ENCODE data around the gene LIPT2. TPM values are rescaled to one million over a fixed set of nuclear protein-coding genes. Genes with fewer than 3 reads are reported as not detected.

Gene LIPT2
- total RNA-seq, 1 experiment from 2014 or later, result 9.3 TPM

- Mint-ChIP-seq H3K27me3 (ENCODE audit: low read depth) (no peaks in the 10 kb centered on the region; the same call in 1 of the 2 replicates), H3K36me3 (peaks cover 16% of the 10 kb centered on the region), H3K4me3 (no peak overlapping the region), H3K9me3 (peaks cover 69% of the 10 kb centered on the region), H3K27ac (no peak overlapping the region), H3K4me1 (peaks cover 16% of the 10 kb centered on the region)
- TF ChIP-seq ATF6 (CRISPR knock-in tag; IDR thresholded peaks at IDR 0.05) (no peak), IRF2 (CRISPR knock-in tag; IDR thresholded peaks at IDR 0.05; ENCODE audit: borderline replicate concordance, low read depth) (no peak), NFE2L1 (CRISPR knock-in tag; IDR thresholded peaks at IDR 0.05) (no peak), HMGXB4 (CRISPR knock-in tag; IDR thresholded peaks at IDR 0.05) (no peak), ZNF423 (CRISPR knock-in tag; IDR thresholded peaks at IDR 0.05) (no peak), NR1H2 (CRISPR knock-in tag; IDR thresholded peaks at IDR 0.05) (no peak), ESRRA (CRISPR knock-in tag; IDR thresholded peaks at IDR 0.05; ENCODE audit: borderline replicate concordance) (no peak), ZSCAN18 (CRISPR knock-in tag; IDR thresholded peaks at IDR 0.05) (no peak), MXD4 (CRISPR knock-in tag; IDR thresholded peaks at IDR 0.05; ENCODE audit: borderline replicate concordance) (no peak), HMGA2 (CRISPR knock-in tag; IDR thresholded peaks at IDR 0.05) (no peak), RORB (CRISPR knock-in tag; IDR thresholded peaks at IDR 0.05) (no peak)
- TF ChIP-seq, protein P1, sequence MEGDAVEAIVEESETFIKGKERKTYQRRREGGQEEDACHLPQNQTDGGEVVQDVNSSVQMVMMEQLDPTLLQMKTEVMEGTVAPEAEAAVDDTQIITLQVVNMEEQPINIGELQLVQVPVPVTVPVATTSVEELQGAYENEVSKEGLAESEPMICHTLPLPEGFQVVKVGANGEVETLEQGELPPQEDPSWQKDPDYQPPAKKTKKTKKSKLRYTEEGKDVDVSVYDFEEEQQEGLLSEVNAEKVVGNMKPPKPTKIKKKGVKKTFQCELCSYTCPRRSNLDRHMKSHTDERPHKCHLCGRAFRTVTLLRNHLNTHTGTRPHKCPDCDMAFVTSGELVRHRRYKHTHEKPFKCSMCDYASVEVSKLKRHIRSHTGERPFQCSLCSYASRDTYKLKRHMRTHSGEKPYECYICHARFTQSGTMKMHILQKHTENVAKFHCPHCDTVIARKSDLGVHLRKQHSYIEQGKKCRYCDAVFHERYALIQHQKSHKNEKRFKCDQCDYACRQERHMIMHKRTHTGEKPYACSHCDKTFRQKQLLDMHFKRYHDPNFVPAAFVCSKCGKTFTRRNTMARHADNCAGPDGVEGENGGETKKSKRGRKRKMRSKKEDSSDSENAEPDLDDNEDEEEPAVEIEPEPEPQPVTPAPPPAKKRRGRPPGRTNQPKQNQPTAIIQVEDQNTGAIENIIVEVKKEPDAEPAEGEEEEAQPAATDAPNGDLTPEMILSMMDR (IDR thresholded peaks at IDR 0.05), result no peak
- DNase-seq (ENCODE audit: low spot score) (no peak), ATAC-seq (no peak)
- POLR2A ChIA-PET, result no interaction called here
- CTCF ChIA-PET, result no interaction called here
These were observed 46.7 kb upstream of the LIPT2 start for GRCh38 chr11:74540270-74540669.

DNA sequence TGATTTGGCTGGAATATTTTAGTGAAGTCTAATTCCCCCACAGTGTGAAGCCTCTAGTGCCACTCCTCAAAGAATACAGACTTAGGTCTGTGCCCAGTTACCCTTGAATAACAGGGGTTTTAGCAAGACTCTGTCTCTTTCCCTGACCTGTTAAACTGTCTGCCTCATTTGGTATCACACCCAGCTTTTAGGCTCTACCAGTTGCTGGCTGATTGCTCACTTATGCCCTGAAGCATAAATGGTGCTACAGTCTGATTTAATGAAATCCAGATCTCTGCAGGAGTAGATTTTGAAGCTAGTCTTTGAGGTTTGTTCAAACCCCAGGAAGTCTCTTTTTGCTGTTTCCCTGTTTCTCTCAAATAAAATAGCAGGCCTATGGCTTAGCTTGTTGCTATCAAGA, 45.2 kb upstream of the LIPT2 start:
- Mint-ChIP-seq H3K4me1 (peaks cover 24% of the 10 kb centered on the region), H3K36me3 (peaks cover 3% of the 10 kb centered on the region), H3K9me3 (peaks cover 54% of the 10 kb centered on the region), H3K4me3 (no peak overlapping the region), H3K27me3 (ENCODE audit: low read depth) (no peaks in the 10 kb centered on the region), H3K27ac (no peak overlapping the region; the same call in 1 of the 2 replicates)
- DNase-seq (ENCODE audit: low spot score) (no peak), ATAC-seq (no peak)
- POLR2A ChIA-PET, result no interaction called here
- CTCF ChIA-PET, result no interaction called here
- TF ChIP-seq ZNF532 (CRISPR knock-in tag; IDR thresholded peaks at IDR 0.05; ENCODE audit: borderline replicate concordance) (no peak), RELA (CRISPR knock-in tag; IDR thresholded peaks at IDR 0.05; ENCODE audit: borderline replicate concordance) (no peak), ZNF317 (CRISPR knock-in tag; IDR thresholded peaks at IDR 0.05; ENCODE audit: borderline replicate concordance, low read depth) (no peak), CREB1 (CRISPR knock-in tag; IDR thresholded peaks at IDR 0.05) (no peak), IRF2 (CRISPR knock-in tag; IDR thresholded peaks at IDR 0.05; ENCODE audit: borderline replicate concordance, low read depth) (no peak), CBFB (CRISPR knock-in tag; IDR thresholded peaks at IDR 0.05; ENCODE audit: low read depth) (no peak)
- TF ChIP-seq, protein P2, sequence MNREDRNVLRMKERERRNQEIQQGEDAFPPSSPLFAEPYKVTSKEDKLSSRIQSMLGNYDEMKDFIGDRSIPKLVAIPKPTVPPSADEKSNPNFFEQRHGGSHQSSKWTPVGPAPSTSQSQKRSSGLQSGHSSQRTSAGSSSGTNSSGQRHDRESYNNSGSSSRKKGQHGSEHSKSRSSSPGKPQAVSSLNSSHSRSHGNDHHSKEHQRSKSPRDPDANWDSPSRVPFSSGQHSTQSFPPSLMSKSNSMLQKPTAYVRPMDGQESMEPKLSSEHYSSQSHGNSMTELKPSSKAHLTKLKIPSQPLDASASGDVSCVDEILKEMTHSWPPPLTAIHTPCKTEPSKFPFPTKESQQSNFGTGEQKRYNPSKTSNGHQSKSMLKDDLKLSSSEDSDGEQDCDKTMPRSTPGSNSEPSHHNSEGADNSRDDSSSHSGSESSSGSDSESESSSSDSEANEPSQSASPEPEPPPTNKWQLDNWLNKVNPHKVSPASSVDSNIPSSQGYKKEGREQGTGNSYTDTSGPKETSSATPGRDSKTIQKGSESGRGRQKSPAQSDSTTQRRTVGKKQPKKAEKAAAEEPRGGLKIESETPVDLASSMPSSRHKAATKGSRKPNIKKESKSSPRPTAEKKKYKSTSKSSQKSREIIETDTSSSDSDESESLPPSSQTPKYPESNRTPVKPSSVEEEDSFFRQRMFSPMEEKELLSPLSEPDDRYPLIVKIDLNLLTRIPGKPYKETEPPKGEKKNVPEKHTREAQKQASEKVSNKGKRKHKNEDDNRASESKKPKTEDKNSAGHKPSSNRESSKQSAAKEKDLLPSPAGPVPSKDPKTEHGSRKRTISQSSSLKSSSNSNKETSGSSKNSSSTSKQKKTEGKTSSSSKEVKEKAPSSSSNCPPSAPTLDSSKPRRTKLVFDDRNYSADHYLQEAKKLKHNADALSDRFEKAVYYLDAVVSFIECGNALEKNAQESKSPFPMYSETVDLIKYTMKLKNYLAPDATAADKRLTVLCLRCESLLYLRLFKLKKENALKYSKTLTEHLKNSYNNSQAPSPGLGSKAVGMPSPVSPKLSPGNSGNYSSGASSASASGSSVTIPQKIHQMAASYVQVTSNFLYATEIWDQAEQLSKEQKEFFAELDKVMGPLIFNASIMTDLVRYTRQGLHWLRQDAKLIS (CRISPR knock-in tag; IDR thresholded peaks at IDR 0.05; ENCODE audit: borderline replicate concordance), result no peak
